Measurements from ENCODE around the gene GMPR2. TPM values are rescaled to one million over a fixed set of nuclear protein-coding genes. Genes with fewer than 3 reads are reported as not detected.

GMPR2 gene
- total RNA-seq, 1 experiment from 2014 or later: 56.9 TPM

GRCh38 chr14:24212924-24213865, 19.5 kb upstream of the GMPR2 start, which contains the start of gene CHMP4A:
CHMP4A (minus strand) TSS chr14:24213488; CDS start chr14:24213439, 49 bp downstream.
- Histone ChIP-seq H3K4me3 (ENCODE audit: low read length) (peak within 1 kb of the TSS; percentile 86), H3K9me3 (ENCODE audit: low read length) (no peaks in the 10 kb centered on the region), H3K9ac (ENCODE audit: low read length) (peak within 1 kb of the TSS; percentile 95), H3K36me3 (ENCODE audit: low read depth, low read length) (peaks cover 21% of the 10 kb centered on the region), H3K4me2 (ENCODE audit: low read length) (peak within 1 kb of the TSS; percentile 86), H3K27ac (ENCODE audit: low read length) (peak within 1 kb of the TSS; percentile 93), H3K4me1 (ENCODE audit: insufficient read depth, low read length) (peaks cover 11% of the 10 kb centered on the region), H4K20me1 (ENCODE audit: low read length) (no peaks in the 10 kb centered on the region), H3K27me3 (ENCODE audit: low read length) (no peaks in the 10 kb centered on the region), H2AFZ (ENCODE audit: low read length) (peak within 1 kb of the TSS; percentile 88), H3K79me2 (ENCODE audit: low read length) (peaks cover 13% of the 10 kb centered on the region; the same call in 1 of the 2 replicates), H3K9me2 (replicated peaks; ENCODE audit: low read length) (no peaks in the 10 kb centered on the region), H3F3A (ENCODE audit: low read length, unreplicated experiment) (peaks cover 5% of the 10 kb centered on the region)
- ChIA-PET CTCF (interaction anchor here (1.0 to 1.2 kb wide), 2 partner anchors 28 to 83 kb away, joined by 3 read pairs; no protein-coding TSS in a partner anchor), POLR2A (ENCODE audit: unreplicated experiment) (interaction anchor here (0.6 to 1.1 kb wide), 2 partner anchors 29 to 1571 kb away, joined by 3 to 4 read pairs; partner anchors contain the start of gene TINF2)
- DNase-seq (peak; percentile 97), ATAC-seq (peak; percentile 76)
- TF ChIP-seq EZH2phosphoT487 (IDR thresholded peaks at IDR 0.05; ENCODE audit: borderline replicate concordance, low read length) (no peak), EZH2 (IDR thresholded peaks at IDR 0.05; ENCODE audit: low read length, unreplicated experiment) (no peak)
- TF ChIP-seq, protein P1, sequence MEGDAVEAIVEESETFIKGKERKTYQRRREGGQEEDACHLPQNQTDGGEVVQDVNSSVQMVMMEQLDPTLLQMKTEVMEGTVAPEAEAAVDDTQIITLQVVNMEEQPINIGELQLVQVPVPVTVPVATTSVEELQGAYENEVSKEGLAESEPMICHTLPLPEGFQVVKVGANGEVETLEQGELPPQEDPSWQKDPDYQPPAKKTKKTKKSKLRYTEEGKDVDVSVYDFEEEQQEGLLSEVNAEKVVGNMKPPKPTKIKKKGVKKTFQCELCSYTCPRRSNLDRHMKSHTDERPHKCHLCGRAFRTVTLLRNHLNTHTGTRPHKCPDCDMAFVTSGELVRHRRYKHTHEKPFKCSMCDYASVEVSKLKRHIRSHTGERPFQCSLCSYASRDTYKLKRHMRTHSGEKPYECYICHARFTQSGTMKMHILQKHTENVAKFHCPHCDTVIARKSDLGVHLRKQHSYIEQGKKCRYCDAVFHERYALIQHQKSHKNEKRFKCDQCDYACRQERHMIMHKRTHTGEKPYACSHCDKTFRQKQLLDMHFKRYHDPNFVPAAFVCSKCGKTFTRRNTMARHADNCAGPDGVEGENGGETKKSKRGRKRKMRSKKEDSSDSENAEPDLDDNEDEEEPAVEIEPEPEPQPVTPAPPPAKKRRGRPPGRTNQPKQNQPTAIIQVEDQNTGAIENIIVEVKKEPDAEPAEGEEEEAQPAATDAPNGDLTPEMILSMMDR (conservative IDR thresholded peaks at IDR 0.05; ENCODE audit: low read depth, low read length): no peak
- intact Hi-C loops (cut with micrococcal nuclease): loop anchor here (2.0 kb wide), 1 partner anchor 16 kb away; no protein-coding TSS in a partner anchor
- BruUV-seq (replicated peaks): no TSS peak

DNA sequence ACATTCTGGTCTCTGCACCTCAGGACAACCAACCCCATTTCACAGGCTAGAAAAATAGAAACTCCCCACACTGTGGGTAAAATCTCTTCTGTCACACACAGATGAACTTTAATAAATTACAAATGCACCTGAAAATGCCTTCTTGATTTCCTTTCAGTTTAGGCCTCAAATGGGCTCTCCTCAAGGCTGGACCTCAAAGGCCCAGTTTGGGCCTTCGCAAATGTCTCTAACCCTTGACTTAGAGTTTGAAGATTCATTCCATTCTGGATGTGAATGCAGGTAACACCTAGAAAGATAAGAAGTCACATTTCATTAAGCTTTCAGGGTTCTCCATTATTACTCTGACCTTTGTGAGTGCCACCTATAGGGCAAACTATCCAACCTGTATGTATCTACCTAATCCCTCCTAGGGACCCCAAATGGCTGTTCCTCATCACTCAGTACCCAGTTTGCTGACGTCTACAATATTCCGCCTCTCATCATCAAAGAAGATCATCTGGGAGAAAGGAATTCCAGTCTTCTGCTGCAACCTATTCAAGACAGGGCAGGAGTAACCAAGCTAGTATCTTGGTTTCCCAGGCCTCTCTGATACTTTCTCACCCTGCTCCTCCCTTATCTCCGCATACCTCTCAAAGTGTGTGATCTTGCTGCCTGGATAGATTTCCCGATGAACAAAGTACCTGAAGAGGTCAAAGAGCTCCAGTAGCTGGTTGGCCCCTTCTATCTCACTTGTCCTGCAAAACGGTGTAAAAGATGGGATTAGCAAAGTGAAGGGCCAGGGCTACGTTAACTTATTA, 18.7 kb upstream of the GMPR2 start:
- Histone ChIP-seq H3K9ac (ENCODE audit: low read length) (peak overlapping the region; percentile 95), H4K20me1 (ENCODE audit: low read length) (no peaks in the 10 kb centered on the region), H2AFZ (ENCODE audit: low read length) (peak overlapping the region; percentile 88), H3K27me3 (ENCODE audit: low read length) (no peaks in the 10 kb centered on the region), H3K9me2 (replicated peaks; ENCODE audit: low read length) (no peaks in the 10 kb centered on the region), H3K4me2 (ENCODE audit: low read length) (peak overlapping the region; percentile 86), H3K9me3 (ENCODE audit: low read length) (no peaks in the 10 kb centered on the region), H3K79me2 (ENCODE audit: low read length) (peaks cover 13% of the 10 kb centered on the region; the same call in 1 of the 2 replicates), H3K36me3 (ENCODE audit: low read depth, low read length) (peaks cover 21% of the 10 kb centered on the region), H3K4me1 (ENCODE audit: insufficient read depth, low read length) (peaks cover 11% of the 10 kb centered on the region), H3K4me3 (ENCODE audit: low read length) (peak overlapping the region; percentile 86), H3F3A (ENCODE audit: low read length, unreplicated experiment) (peaks cover 5% of the 10 kb centered on the region), H3K27ac (ENCODE audit: low read length) (peak overlapping the region; percentile 93)
- ChIA-PET POLR2A (ENCODE audit: unreplicated experiment) (interaction anchor here (0.6 to 1.1 kb wide), 2 partner anchors 28 to 1572 kb away, joined by 3 to 4 read pairs; partner anchors contain the start of gene TINF2), CTCF (interaction anchor here (0.7 to 1.2 kb wide), 3 partner anchors 27 to 82 kb away, joined by 3 to 4 read pairs (median 3); partner anchors contain the start of gene IRF9)
- DNase-seq (no peak), ATAC-seq (no peak)
- TF ChIP-seq EZH2 (IDR thresholded peaks at IDR 0.05; ENCODE audit: low read length, unreplicated experiment) (no peak), EZH2phosphoT487 (IDR thresholded peaks at IDR 0.05; ENCODE audit: borderline replicate concordance, low read length) (no peak)
- TF ChIP-seq, protein P1 (conservative IDR thresholded peaks at IDR 0.05; ENCODE audit: low read depth, low read length): no peak
- BruUV-seq (replicated peaks): TSS peak; percentile 88
- intact Hi-C loops (cut with micrococcal nuclease): loop anchor here (2.0 kb wide), 1 partner anchor 17 kb away; no protein-coding TSS in a partner anchor
